ENCODE measurements around the gene OR8B3. TPM values are rescaled to one million over a fixed set of nuclear protein-coding genes. Genes with fewer than 3 reads are reported as not detected.
"Not testable (repeated sequence)": the region's sequence is repeated elsewhere in the genome, so short reads cannot be mapped to it uniquely, and the experiment has no call there.

OR8B3 gene
- total RNA-seq, 2 donors from 2014 or later = not detected

GRCh38 chr11:124403186-124403585, 4.4 kb upstream of the OR8B3 start:
- not testable (repeated sequence) for H3K9me3 Mint-ChIP-seq; H3K4me3 Mint-ChIP-seq; H3K27ac Mint-ChIP-seq; H3K27me3 Mint-ChIP-seq; H3K4me1 Mint-ChIP-seq; H3K36me3 Mint-ChIP-seq (ENCODE audit: low read depth); ATAC-seq (replicated peaks)

DNA sequence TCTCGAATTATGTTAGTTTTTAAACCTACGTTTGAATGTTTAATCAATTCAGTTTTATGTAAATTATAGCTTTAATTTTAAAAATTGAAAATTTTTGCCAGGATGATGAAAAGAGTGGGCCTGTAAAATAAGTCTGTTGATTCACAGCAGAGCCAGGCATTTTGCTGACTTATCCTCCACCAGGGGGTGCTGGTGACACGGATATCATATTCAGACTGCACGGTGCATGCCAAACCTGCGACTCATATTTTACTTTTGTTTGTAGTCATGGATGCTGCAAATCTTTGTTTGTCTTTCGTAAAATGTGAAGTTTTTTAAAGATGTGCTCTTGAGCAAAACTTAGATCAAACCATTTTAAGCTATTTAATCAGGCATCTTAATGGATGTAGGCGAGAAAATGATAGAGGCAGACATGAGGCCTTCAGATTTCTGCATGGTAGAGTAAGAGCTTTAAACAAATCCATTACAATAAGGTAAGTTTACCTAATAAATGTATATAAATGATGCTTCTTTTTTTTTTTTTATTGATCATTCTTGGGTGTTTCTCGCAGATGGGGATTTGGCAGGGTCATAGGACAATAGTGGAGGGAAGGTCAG, 3.6 kb upstream of the OR8B3 start:
- no peaks in the 10 kb centered on the region for H3K36me3 Mint-ChIP-seq (ENCODE audit: low read depth)
- H3K27me3 Mint-ChIP-seq = peaks cover 4% of the 10 kb centered on the region
- no peaks in the 10 kb centered on the region for H3K4me1 Mint-ChIP-seq
- H3K9me3 Mint-ChIP-seq = no peaks in the 10 kb centered on the region
- no peak overlapping the region for H3K4me3 Mint-ChIP-seq
- peak; percentile 76 for ATAC-seq (replicated peaks)
- no peak overlapping the region for H3K27ac Mint-ChIP-seq

- ATAC-seq (replicated peaks); H3K4me3 Mint-ChIP-seq; H3K27ac Mint-ChIP-seq; H3K4me1 Mint-ChIP-seq; H3K27me3 Mint-ChIP-seq; H3K36me3 Mint-ChIP-seq (ENCODE audit: low read depth); H3K9me3 Mint-ChIP-seq: not testable (repeated sequence)
Observed at GRCh38 chr11:124396847-124397246, 2.0 kb downstream of the OR8B3 start.

- Mint-ChIP-seq H3K9me3 (no peaks in the 10 kb centered on the region), H3K27ac (no peak overlapping the region), H3K27me3 (peaks cover 9% of the 10 kb centered on the region), H3K36me3 (ENCODE audit: low read depth) (no peaks in the 10 kb centered on the region), H3K4me3 (no peak overlapping the region), H3K4me1 (no peaks in the 10 kb centered on the region)
- ATAC-seq (replicated peaks) = no peak
Observed at GRCh38 chr11:124394408-124394807, 4.4 kb downstream of the OR8B3 start.

DNA sequence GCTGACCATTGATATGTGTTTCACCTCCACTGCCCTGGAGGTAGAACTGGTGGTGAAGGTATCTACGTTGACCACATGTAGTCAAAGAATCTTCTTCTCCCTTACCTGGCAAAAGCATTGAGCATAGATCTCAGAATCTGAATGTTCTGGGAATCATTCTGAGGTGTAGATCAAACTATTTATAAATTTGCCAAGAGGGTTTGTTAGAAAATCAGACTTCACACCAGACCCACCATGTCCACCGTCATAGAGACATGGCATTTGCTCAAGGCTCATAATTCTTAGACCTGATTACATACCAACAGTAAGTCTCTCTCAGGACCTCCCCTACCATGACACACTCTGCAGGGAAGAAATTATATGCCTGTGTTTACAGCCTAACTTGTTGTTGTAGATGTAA, 14.4 kb downstream of the OR8B3 start, which contains the start of gene OR8B2:
TSS of gene OR8B2 (minus strand) at position 101 of the 400 bp plus-strand sequence. CDS start 1,156 bp downstream, outside the sequence.
- no peaks in the 10 kb centered on the region for H3K36me3 Mint-ChIP-seq (ENCODE audit: low read depth)
- peaks cover 10% of the 10 kb centered on the region for H3K27me3 Mint-ChIP-seq
- H3K4me1 Mint-ChIP-seq = no peaks in the 10 kb centered on the region
- H3K9me3 Mint-ChIP-seq = no peaks in the 10 kb centered on the region
- H3K27ac Mint-ChIP-seq = no peak within 1 kb of the TSS
- no peak for ATAC-seq (replicated peaks)
- H3K4me3 Mint-ChIP-seq = no peak within 1 kb of the TSS

DNA sequence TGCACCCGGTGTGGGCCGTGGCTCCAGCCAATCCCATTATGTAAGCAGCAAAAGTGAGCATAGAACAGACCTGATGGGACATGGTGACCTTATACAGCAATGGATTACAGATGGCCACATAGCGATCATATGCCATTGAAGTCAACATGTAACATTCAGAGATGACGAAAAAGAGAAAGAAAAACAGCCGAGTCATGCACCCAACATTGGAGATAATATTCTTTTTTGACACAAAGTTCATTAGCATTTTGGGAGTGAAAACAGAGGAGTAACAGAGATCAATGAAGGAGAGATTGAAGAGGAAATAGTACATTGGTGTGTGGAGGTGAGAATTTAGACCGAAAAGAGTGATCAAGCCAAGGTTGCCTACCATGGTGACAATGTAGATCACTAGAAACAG, 16.0 kb downstream of the OR8B3 start:
- not testable (repeated sequence) for H3K27me3 Mint-ChIP-seq; H3K36me3 Mint-ChIP-seq (ENCODE audit: low read depth); H3K27ac Mint-ChIP-seq; H3K9me3 Mint-ChIP-seq; H3K4me3 Mint-ChIP-seq; ATAC-seq (replicated peaks); H3K4me1 Mint-ChIP-seq

GRCh38 chr11:124380585-124380984, 18.2 kb downstream of the OR8B3 start:
- no peak overlapping the region for H3K27ac Mint-ChIP-seq
- no peaks in the 10 kb centered on the region for H3K36me3 Mint-ChIP-seq (ENCODE audit: low read depth)
- no peaks in the 10 kb centered on the region for H3K9me3 Mint-ChIP-seq
- no peaks in the 10 kb centered on the region for H3K4me1 Mint-ChIP-seq
- ATAC-seq (replicated peaks) = no peak
- H3K4me3 Mint-ChIP-seq = no peak overlapping the region
- peaks cover 6% of the 10 kb centered on the region for H3K27me3 Mint-ChIP-seq

DNA sequence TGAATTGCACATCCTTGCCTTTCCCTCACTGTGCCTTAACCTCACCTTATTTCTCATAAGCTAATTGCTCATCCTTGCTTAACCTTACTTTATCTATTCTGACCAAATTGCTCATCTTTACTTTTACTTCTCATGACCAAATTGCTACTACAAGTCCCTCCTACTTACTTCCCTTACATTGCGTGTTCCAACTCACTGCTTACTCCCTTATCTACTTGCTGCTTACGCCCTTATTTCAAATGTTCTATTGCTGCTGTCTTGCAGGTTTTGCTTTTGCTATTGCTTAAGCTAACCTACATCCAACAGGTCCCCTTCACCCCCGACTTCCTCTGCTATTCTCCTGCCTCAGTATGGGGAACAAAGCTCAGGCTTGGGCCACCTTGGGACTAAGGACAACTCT, 22.5 kb downstream of the OR8B3 start:
- ATAC-seq (replicated peaks) = no peak
- H3K36me3 Mint-ChIP-seq (ENCODE audit: low read depth) = no peaks in the 10 kb centered on the region
- H3K4me1 Mint-ChIP-seq = no peaks in the 10 kb centered on the region
- H3K4me3 Mint-ChIP-seq = no peak overlapping the region
- H3K27me3 Mint-ChIP-seq = peaks cover 9% of the 10 kb centered on the region
- no peak overlapping the region for H3K27ac Mint-ChIP-seq
- no peaks in the 10 kb centered on the region for H3K9me3 Mint-ChIP-seq

GRCh38 chr11:124359566-124359965, 39.3 kb downstream of the OR8B3 start:
- H3K9me3 Mint-ChIP-seq = no peaks in the 10 kb centered on the region
- ATAC-seq (replicated peaks) = no peak
- no peak overlapping the region for H3K4me3 Mint-ChIP-seq

DNA sequence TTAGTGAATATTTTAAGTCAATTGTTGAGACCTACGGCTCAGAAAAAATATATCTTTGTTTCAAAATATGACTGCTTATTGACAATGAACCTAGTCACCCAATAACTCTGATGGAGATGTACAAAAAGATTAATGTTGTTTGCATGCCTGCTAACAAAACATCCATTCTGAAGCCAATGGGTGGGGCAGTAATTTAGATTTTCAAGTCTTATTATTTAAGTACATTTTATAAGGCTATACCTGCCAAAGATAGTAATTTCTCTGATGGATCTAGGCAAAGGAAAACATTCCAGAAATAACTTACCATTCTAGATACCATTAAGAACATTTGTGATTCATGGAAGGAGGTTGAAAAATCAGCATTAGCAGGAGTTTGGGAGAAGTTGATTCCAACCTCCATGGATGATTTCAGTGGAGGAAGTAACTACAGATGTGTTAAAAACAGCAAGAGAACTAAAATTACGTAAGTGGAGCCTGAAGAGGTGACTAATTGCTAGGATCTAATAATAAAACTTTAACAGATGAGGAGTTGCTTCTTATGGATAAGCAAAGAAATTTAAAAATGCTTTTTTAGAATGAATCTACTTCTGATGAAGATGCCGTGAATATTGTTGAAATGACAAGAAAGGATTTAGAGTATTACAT, 52.4 kb downstream of the OR8B3 start:
- Mint-ChIP-seq H3K9me3 (no peaks in the 10 kb centered on the region), H3K27ac (no peak overlapping the region), H3K4me3 (no peak overlapping the region), H3K4me1 (no peaks in the 10 kb centered on the region), H3K36me3 (ENCODE audit: low read depth) (no peaks in the 10 kb centered on the region), H3K27me3 (no peaks in the 10 kb centered on the region)
- no peak for ATAC-seq (replicated peaks)

More at GRCh38 chr11:124359566-124359965, 39.3 kb downstream of the OR8B3 start:
- no peaks in the 10 kb centered on the region for H3K27me3 Mint-ChIP-seq
- H3K27ac Mint-ChIP-seq = no peak overlapping the region
- no peaks in the 10 kb centered on the region for H3K4me1 Mint-ChIP-seq
- no peaks in the 10 kb centered on the region for H3K36me3 Mint-ChIP-seq (ENCODE audit: low read depth)

Other genes with a start within 250 kb of the OR8B3 start
- gene OR10D3, start 215.7 kb downstream of the OR8B3 start, total RNA-seq = not detected
- not detected for gene OR8G1, start 157.9 kb downstream of the OR8B3 start, total RNA-seq
- not detected for gene OR8G5, start 142.6 kb downstream of the OR8B3 start, total RNA-seq
- gene OR8D1, start 85.1 kb downstream of the OR8B3 start, total RNA-seq = not detected
- not detected for gene OR8D2, start 78.8 kb downstream of the OR8B3 start, total RNA-seq
- not detected for gene OR8B2, start 14.5 kb downstream of the OR8B3 start, total RNA-seq
- not detected for gene OR8B4, start 25.8 kb upstream of the OR8B3 start, total RNA-seq
- gene OR8B8, start 46.7 kb upstream of the OR8B3 start, total RNA-seq = not detected
- gene OR8B12, start 144.6 kb upstream of the OR8B3 start, total RNA-seq = not detected
- gene OR8A1, start 171.0 kb upstream of the OR8B3 start, total RNA-seq = not detected
- not detected for gene PANX3, start 212.4 kb upstream of the OR8B3 start, total RNA-seq
- 10 to 100 TPM; 28.8 to 30.0 TPM for gene TBRG1, start 223.8 kb upstream of the OR8B3 start, total RNA-seq

All from activated T-helper 17 cell treated with anti-CD3 and anti-CD28 coated beads, Interleukin-2, amount 50 U/mL, for 72 hours (primary cell).